RKO (cell line): ENCODE measurements around the gene SDS.

Experiments used
- DNase-seq: peaks from one replicate; pipeline ENCODE4 v3.0.0-alpha.2; 2016; ENCODE audit warnings: low spot score

SDS gene

DNA sequence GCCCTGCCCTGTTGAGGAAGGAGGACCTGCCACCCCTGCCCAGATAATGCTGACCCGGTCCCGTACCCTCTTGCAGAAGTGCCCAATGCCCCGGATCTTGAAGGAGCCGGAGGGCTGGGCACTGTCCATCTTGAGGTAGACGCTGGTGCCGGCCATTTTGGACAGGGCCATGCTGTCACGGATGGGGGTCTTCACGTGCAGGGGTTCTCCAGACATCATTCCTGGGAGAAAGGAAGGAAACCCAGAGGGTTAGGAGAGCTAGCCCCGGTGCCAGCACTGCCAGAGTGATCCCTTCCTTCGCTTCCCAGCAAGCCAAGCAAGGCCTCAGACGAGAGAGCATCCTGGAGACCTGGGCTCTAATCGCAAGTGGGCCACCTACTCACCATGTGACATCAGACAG lies 4.2 kb downstream of the SDS start:
- DNase-seq, result no peak

GRCh38 chr12:113398346-113399290 lies 5.1 kb downstream of the SDS start:
- DNase-seq, result no peak

DNA sequence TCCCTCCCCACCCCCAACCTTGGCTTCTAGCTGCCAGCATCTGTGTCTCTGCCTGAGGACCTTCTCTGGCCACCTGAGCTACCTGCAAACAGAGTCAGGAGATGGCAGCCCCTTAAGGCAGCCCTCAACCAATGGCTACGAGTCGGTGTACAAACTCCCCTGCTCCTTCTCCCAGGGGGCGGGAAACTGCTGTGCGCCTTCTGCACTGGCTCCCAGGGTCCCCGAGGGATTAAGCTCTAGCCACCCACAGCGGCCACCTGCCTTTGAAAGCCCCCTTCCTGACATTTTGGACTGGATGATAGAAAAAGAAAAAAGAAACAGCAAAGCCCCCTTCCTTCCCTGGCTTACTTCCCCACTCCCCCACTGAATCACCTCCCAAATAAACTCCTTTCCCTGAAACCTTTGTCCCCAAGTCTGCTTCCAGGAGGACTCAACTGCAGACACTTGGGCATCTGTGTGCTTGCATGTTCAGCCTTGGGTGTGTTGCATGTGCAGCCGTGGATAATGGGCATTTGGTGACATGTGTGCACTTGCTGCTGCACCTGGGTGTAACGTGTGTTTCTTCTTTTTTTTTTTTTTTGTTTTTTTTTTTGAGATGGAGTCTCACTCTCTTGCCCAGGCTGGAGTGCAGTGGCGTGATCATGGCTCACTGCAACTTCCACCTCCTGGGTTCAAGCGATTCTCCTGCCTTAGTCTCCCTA lies 6.0 kb downstream of the SDS start:
- no peak for DNase-seq

- no peak for DNase-seq
Measured at GRCh38 chr12:113396828-113397496, 6.7 kb downstream of the SDS start.

DNA sequence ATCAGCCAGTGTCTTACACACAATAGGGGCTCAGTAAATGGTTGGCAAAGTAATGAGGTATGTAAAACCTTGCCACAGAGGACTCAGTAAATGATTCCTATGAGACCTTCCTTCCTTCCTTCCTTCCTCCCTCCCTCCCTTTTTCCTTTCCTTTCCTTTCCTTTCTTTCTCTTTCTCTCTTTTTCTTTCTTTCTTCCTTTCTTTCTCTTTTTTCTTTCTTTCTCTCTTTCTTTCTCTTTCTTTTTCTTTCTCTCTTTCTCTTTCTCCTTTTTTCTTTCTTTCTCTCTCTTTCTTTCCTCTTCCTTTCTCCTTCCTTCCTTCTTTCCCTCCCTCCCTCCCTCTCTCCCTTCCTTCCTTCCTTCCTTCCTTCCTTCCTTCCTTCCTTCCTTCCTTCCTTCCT lies 7.5 kb downstream of the SDS start:
- no peak for DNase-seq

DNA sequence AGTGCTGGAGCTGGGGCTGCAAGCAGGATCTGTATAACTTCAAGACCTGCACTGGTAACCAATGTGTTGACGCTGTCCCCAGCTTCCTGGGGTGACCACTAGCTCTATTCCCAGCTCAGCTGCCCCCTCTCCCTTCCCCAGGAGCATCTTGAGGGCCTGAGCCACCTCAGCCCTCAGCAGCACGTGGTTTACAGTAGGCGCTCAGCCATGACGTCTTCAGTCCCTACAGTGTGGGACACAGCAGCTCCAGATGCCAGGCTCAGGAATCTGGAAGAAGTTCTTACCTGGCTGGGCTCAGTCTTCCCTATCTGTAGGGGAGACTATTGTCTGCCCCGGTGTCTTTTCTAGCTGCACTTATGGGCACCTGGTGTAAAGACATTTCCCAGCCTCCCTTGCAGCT lies 8.6 kb downstream of the SDS start:
- DNase-seq, result no peak

DNA sequence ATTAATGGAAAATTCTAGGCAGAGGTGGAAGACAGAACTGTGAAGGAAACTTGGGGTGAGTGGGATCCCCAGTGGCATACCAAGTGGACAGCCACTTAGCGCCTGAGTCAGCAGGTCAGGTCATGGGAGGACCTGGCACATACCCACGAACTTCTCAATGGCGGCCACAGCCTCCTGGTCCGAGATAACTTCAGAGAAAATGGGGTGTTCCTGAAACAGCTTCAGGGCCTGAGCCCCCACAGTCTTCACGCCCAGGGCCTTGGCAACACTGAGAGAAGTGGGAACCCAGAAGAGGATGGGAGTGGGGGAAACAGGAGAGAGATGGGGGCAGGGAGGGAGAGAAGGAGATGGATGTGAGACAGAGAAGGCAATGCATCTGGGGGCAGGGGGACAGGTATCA lies 9.9 kb downstream of the SDS start:
- DNase-seq, result no peak

- no peak for DNase-seq
Measured at GRCh38 chr12:113392988-113393579, 10.6 kb downstream of the SDS start.

DNA sequence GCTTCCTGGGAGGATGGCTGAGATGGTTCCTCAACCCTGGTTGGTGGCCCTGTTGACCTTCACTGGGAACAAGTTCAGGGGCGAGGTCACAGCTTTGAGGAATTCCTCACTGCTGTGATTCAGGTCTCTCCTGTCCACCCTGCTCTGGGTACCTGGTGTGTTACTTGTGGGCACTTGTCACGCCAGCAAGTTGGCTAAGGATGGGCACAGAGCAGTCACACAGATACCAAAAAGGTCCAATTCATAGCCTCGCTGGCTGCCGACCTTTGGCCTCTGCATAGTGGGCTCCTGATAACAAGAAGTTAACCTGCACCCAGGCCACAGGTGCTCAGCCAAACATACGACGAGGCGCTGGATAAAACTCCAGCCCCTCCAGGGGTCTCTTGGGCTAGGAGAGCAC lies 11.2 kb downstream of the SDS start:
- DNase-seq, result no peak

- DNase-seq, result no peak
Measured at GRCh38 chr12:113391650-113392337, 11.9 kb downstream of the SDS start.

DNA sequence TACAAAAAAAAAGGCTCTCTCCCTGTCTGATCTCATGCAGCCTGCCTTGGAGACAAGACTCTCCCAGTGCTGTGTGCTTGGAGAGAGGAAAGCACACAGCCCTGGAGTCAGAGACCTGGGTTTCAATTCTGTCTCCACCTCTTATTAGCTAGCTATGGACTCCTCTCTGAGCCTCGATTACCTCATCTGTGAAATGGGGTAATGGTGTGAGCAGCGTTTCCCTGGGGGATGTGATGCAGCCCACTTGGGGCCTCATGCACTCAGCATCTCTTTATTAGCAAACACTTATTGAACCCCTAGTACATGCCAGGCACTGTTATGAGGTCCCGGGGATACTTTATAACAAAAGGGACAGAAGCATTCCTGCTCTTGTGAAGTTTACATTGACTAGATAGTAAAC lies 12.5 kb downstream of the SDS start:
- DNase-seq, result no peak

GRCh38 chr12:113390064-113391043 lies 13.3 kb downstream of the SDS start:
- no peak for DNase-seq

- no peak for DNase-seq
Measured at GRCh38 chr12:113388351-113388750, 15.3 kb downstream of the SDS start.

- no peak for DNase-seq
Measured at GRCh38 chr12:113387631-113388030, 16.1 kb downstream of the SDS start.

- no peak for DNase-seq
Measured at GRCh38 chr12:113386866-113387566, 16.7 kb downstream of the SDS start.

DNA sequence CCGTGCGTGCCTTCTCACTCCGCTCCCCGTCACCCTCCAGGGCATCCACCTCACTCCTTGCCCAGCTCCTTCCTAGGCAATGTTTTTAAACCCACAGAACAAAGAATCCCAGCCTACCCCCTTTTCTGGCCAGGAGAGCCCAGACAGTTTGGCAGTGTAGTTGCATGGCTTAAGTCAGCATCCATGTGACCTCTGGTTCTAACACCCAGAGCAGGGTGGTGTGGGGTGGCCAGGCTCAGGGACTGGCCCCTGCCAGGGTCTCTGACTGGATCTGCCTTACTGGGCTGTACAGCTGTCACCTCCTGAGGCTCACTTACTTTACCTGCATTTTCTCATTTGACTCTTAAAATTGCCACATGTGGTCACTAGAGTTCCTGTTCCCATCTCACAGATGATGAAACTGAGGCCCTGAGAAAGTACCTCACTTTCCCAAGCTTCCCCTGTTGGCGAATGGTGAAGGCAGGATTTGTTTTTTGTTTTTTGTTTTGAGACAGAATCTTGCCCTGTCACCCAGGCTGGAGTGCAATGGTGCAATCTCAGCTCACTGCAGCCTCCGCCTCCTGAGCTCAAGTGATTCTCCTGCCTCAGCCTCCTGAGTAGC lies 18.3 kb downstream of the SDS start:
- no peak for DNase-seq

DNA sequence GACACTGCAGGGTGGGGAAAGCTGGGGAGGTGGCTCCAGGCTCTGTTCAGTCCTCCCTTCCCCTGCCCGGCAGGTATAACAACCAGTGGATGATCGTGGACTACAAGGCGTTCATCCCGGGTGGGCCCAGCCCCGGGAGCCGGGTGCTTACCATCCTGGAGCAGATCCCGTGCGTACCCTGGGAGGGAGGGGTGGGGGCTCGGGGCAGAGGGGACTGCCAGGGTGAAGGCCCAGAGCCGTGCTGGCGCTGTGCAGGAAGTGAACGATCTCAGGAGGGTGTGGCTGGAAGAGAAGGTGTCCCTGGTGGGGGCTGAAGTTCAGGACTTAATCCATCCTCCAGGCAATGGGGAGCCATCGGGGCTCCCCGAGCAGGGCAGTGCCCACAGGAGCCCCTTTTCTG lies 18.9 kb downstream of the SDS start:
- no peak for DNase-seq

GRCh38 chr12:113382206-113382605 lies 21.5 kb downstream of the SDS start:
- DNase-seq, result no peak

DNA sequence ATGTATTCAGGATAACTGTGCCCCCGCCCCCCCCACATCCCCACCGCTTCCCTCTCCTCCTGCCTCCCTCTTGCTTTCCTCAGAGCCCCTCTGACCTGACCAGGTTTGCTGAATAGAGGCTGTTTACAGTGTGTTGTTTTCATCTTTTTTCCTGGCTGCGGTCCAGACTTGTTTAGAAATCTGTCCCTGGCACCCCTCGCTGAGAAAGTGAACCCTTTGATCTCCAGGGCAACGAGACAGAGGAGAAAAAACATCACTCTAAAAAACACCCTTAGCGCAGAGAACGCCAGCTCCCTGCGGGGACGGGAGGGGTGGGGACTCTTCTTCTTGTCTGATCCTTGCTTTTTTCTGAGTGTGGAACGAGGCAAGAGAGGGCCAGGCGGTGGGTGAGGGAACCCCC lies 22.5 kb downstream of the SDS start:
- DNase-seq, result no peak

- no peak for DNase-seq
Measured at GRCh38 chr12:113378291-113378690, 25.4 kb downstream of the SDS start.
